K562 (cell line): ENCODE measurements around the gene ACADVL. TPM values are rescaled to one million over a fixed set of nuclear protein-coding genes. Genes with fewer than 3 reads are reported as not detected.

Source experiments
- ATAC-seq: fragments of 200-7000 bp; cut with Tn5 transposase; 3 replicates; pipeline ENCODE4 v1.9.1; 2020; ENCODE audit warnings: moderate library complexity
- BruUV-seq: library from RNA; stranded (reverse); fragments of 400-500 nt; replicated peaks from 2 replicates; lab custom pipeline; 2021; lab: Mats Ljungman, UMichigan
- CTCF ChIA-PET: fragments of 300-600 bp; formaldehyde crosslinking; extraction: SDS; loops from one replicate; lab custom pipeline; 2021; ENCODE audit warnings: low intra/inter-chr PET ratio; lab: Yijun Ruan, JAX
- POLR2A ChIA-PET: fragments of 300-600, 350-650 bp; sonication (Branson Sonifier 250); formaldehyde crosslinking; extraction: SDS; loops from one replicate; lab custom pipeline; 2021; ENCODE audit warnings: antibody characterized with exemption, inconsistent platforms; lab: Yijun Ruan, JAX
- DNase-seq, 4 experiments: peaks; one replicate each; pipeline versions ENCODE4 v3.0.0 to v3.0.0-alpha.2; 2011 to 2018; ENCODE audit warnings: low spot score in 3 of 4, mixed read lengths in 3 of 4; ENCODE audit errors: extremely low read depth in 1 of 4
- FAIRE-seq: peaks from 2 replicates; lab custom pipeline; 2011; peaks lifted over from hg19 to GRCh38; lab: Jason Lieb, UNC
- H2AFZ ChIP-seq: 2 replicates; pipeline ENCODE4 v1.6.0; 2011; ENCODE audit warnings: low read depth, low read length, control low read depth, inconsistent platforms
- H3K27ac ChIP-seq: fragments of 200-600 bp; 3 replicates; pipeline ENCODE4 v1.8.0; 2011; ENCODE audit warnings: low read depth, mild to moderate bottlenecking, control low read depth, inconsistent platforms, low read length, moderate library complexity, mixed read lengths; ENCODE audit errors: extremely low read depth
- H3K27me3 ChIP-seq, 2 experiments: fragments of 300-600 bp in 1 of 2; 2 replicates in 1 of 2; 3 replicates in 1 of 2; pipeline versions ENCODE4 v1.6.0 to v1.8.0; 2011; ENCODE audit warnings: inconsistent platforms in 2 of 2, low read length in 2 of 2, mild to moderate bottlenecking in 1 of 2, mixed read lengths in 1 of 2, moderate library complexity in 1 of 2; ENCODE audit not compliant: control insufficient read depth in 2 of 2, insufficient read depth in 2 of 2
- H3K36me3 ChIP-seq: fragments of 300-600 bp; 3 replicates; pipeline ENCODE4 v1.8.0; 2011; ENCODE audit warnings: mild to moderate bottlenecking, low read length, inconsistent platforms; ENCODE audit not compliant: control insufficient read depth, insufficient read depth
- H3K4me1 ChIP-seq, 2 experiments: fragments of 200-600 bp in 1 of 2; replicated peaks in 1 of 2; 2 replicates in 1 of 2; 3 replicates in 1 of 2; pipeline versions ENCODE4 v1.5.1 to v1.8.0; 2011; ENCODE audit warnings: inconsistent platforms in 2 of 2, low read length in 2 of 2, mild to moderate bottlenecking in 1 of 2, mixed read lengths in 1 of 2, moderate library complexity in 1 of 2; ENCODE audit not compliant: control insufficient read depth in 2 of 2, insufficient read depth in 2 of 2
- H3K4me2 ChIP-seq: 2 replicates; pipeline ENCODE4 v1.6.1; 2011; ENCODE audit warnings: low read length, control low read depth, inconsistent platforms, mixed read lengths; ENCODE audit not compliant: insufficient read depth
- H3K4me3 ChIP-seq: fragments of 200-600 bp; sonication (generic), shearing (Covaris generic); 2 replicates; pipeline ENCODE4 v1.5.1; 2016; ENCODE audit warnings: control low read depth, inconsistent platforms
- H3K79me2 ChIP-seq: fragments of 200-600 bp; 3 replicates; pipeline ENCODE4 v1.8.0; 2011; ENCODE audit warnings: low read length, inconsistent platforms; ENCODE audit not compliant: control insufficient read depth, insufficient read depth
- H3K9ac ChIP-seq, 2 experiments: 2 replicates each; pipeline versions ENCODE4 v1.6.0 to v1.6.1; 2011; ENCODE audit warnings: low read depth in 2 of 2, low read length in 2 of 2, control low read depth in 1 of 2, inconsistent platforms in 1 of 2, mild to moderate bottlenecking in 1 of 2, mixed read lengths in 1 of 2; ENCODE audit not compliant: insufficient read depth in 1 of 2
- H3K9me1 ChIP-seq: one replicate; pipeline ENCODE4 v1.6.0; 2011; ENCODE audit warnings: inconsistent platforms, mild to moderate bottlenecking, low read length, moderate library complexity; ENCODE audit not compliant: control insufficient read depth, insufficient read depth
- H3K9me3 ChIP-seq: replicated peaks from 2 replicates; pipeline ENCODE4 v1.5.1; 2011; ENCODE audit warnings: low read depth, low read length, inconsistent platforms; ENCODE audit not compliant: control insufficient read depth, insufficient read depth
- H4K20me1 ChIP-seq: replicated peaks from 2 replicates; pipeline ENCODE4 v1.6.1; 2011; ENCODE audit warnings: low read length, inconsistent platforms, mixed read lengths; ENCODE audit not compliant: control insufficient read depth, insufficient read depth
- AFF1 ChIP-seq, 2 experiments: fragments of 450-650 bp; IDR thresholded peaks; 2 replicates each; pipeline ENCODE4 v1.6.1; 2018; ENCODE audit warnings: mild to moderate bottlenecking in 2 of 2, low read depth in 1 of 2; ENCODE audit not compliant: partially characterized antibody in 2 of 2
- E2F8 ChIP-seq: fragments of 450-650 bp; IDR thresholded peaks from 2 replicates; pipeline ENCODE4 v1.7.1; 2018; ENCODE audit warnings: mild to moderate bottlenecking, low read depth; ENCODE audit not compliant: partially characterized antibody
- ILF3 ChIP-seq: fragments of 450-650 bp; IDR thresholded peaks from 2 replicates; pipeline ENCODE4 v1.6.1; 2018; ENCODE audit warnings: antibody characterized with exemption, mild to moderate bottlenecking, moderate library complexity, borderline replicate concordance
- MXD1 ChIP-seq: fragments of 250-450 bp; sonication (Bioruptor Pico); IDR thresholded peaks from 2 replicates; pipeline ENCODE4 v1.8.0; 2021; ENCODE audit warnings: borderline replicate concordance, mild to moderate bottlenecking, moderate library complexity; ENCODE audit not compliant: poor library complexity, severe bottlenecking
- RB1 ChIP-seq: fragments of 450-650 bp; IDR thresholded peaks from 2 replicates; pipeline ENCODE4 v1.6.1; 2017; ENCODE audit warnings: low read depth, mild to moderate bottlenecking
- RBFOX2 ChIP-seq: fragments of 200-400 bp; formaldehyde crosslinking; IDR thresholded peaks from 2 replicates; pipeline ENCODE4 v1.6.1; 2017; ENCODE audit warnings: low read depth, mild to moderate bottlenecking, low read length, moderate library complexity
- SMAD4 ChIP-seq: fragments of 250-450 bp; sonication (Bioruptor Pico); conservative IDR thresholded peaks from 2 replicates; pipeline ENCODE4 v1.8.0; 2021; ENCODE audit warnings: inconsistent platforms, mild to moderate bottlenecking, moderate library complexity
- TBP ChIP-seq: optimal IDR thresholded peaks from 2 replicates; pipeline ENCODE3; 2011; ENCODE audit warnings: low read depth, low read length, improper control_type of control experiment
- ZNF561 ChIP-seq: fragments of 450-650 bp; formaldehyde crosslinking; conservative IDR thresholded peaks from 2 replicates; pipeline ENCODE4 v1.4.0; 2020; ENCODE audit warnings: mild to moderate bottlenecking, moderate library complexity
- WGBS: fragments of 100-300 bp; shearing (Covaris generic); methylation state at CpG from one replicate; pipeline ENCODE4 v1.1.6; 2016; ENCODE audit warnings: low coverage, mixed read lengths; ENCODE audit not compliant: insufficient coverage; ENCODE audit errors: missing lambda C conversion rate; 5-methylcytosine and 5-hydroxymethylcytosine counted together
- in situ Hi-C: fragments of 300-500 bp; cut with MboI; formaldehyde crosslinking; loops from 4 replicates; pipeline ENCODE4 v1.15.0; 2018; ENCODE audit warnings: inconsistent platforms, mixed read lengths
- intact Hi-C: fragments of 100-400 bp; cut with micrococcal nuclease; formaldehyde crosslinking; loops from 2 replicates; pipeline ENCODE4 v1.14.2; 2022
- polyA plus RNA-seq, 8 experiments: library from polyadenylated mRNA; depleted of rRNA in 4 of 8; stranded (reverse) in 5 of 8; unstranded in 3 of 8; fragments of >200 nt; fragmentation: Nextera tagmentation in 2 of 8; fragmentation: Illumina TruSeq in 1 of 8; extraction: Ambion mirVana in 2 of 8; extraction: Trizol in 1 of 8; gene quantifications; 2 replicates each; pipeline versions ENCODE4 v1.2.1 to v1.2.3, GENCODE V29; 2011 to 2014; ENCODE audit warnings: inconsistent platforms in 1 of 8, missing spikeins in 1 of 8
- total RNA-seq, 7 experiments: library from RNA; depleted of rRNA in 6 of 7; stranded (reverse); fragments of >200 nt in 6 of 7; fragmentation: Illumina TruSeq in 2 of 7; extraction: Trizol in 2 of 7; gene quantifications; 2 replicates each; pipeline versions ENCODE4 v1.2.1 to v1.2.3, GENCODE V29; 2011 to 2021; ENCODE audit warnings: low replicate concordance in 1 of 7

Gene ACADVL
- total and polyA plus RNA-seq, 9 of the 15 experiments (the other 6 are each of a cell fraction or from before 2014, with no cell fraction given): 25.5 to 449 (median 214) TPM

GRCh38 chr17:7250695-7251627, 31.2 kb downstream of the ACADVL start (continued):
- no peak for TF ChIP-seq RBFOX2
- no peak for TF ChIP-seq ILF3

- ChIA-PET POLR2A (interaction anchor here (0.5 to 1.7 kb wide), 5 partner anchors 8 to 199 kb away, joined by 3 to 16 read pairs (median 3); partner anchors contain the start of genes GABARAP and PHF23), CTCF (interaction anchor here (0.6 kb wide), 1 partner anchor 55 kb away, joined by 3 read pairs; the partner anchor contains the start of gene EIF5A)
- no peaks in the 10 kb centered on the region for H3K9me3 ChIP-seq
- H3K79me2 ChIP-seq: peaks cover 61% of the 10 kb centered on the region
- peak within 1 kb of the TSS; percentile 96 for H3K27ac ChIP-seq
- BruUV-seq: no TSS peak
- peaks cover 48% of the 10 kb centered on the region for H3K36me3 ChIP-seq
- intact Hi-C loops: loop anchor here (2.0 kb wide), 1 partner anchor 13 kb away; the partner anchor contains the start of gene PHF23
- peak within 1 kb of the TSS; percentile 97 to 98 for H3K9ac ChIP-seq
- H4K20me1 ChIP-seq: no peaks in the 10 kb centered on the region
- H3K4me3 ChIP-seq: peak within 1 kb of the TSS; percentile 95
- peak within 1 kb of the TSS; percentile 96 for H2AFZ ChIP-seq
- DNase-seq (peak; percentile 73 to 97 (median 88)), FAIRE-seq (peak; percentile 100), ATAC-seq (peak; percentile 96)
- H3K4me1 ChIP-seq: peaks cover 13 to 19% of the 10 kb centered on the region in 2 experiments; a peak in 4 of 5 replicates
- H3K27me3 ChIP-seq: no peaks in the 10 kb centered on the region
- no peaks in the 10 kb centered on the region for H3K9me1 ChIP-seq
- H3K4me2 ChIP-seq: peak within 1 kb of the TSS; percentile 98
- under 1% methylated on average over 17 of the region's 41 CpGs for WGBS
- in situ Hi-C loops: no loop called here
- peak; percentile 60 for TF ChIP-seq E2F8
- TF ChIP-seq MXD1: no peak
- TF ChIP-seq ZNF561 (CRISPR knock-in tag): no peak
- TF ChIP-seq AFF1 (IDR thresholded peaks at IDR 0.05; ENCODE audit: low read depth in 1 of 2, partially characterized antibody in 2 of 2): peak in 1 of 2 experiments; percentile 18
- peak; percentile 40 for TF ChIP-seq TBP
- TF ChIP-seq SMAD4 (CRISPR knock-in tag): no peak
- peak; percentile 9; the same call in 1 of the 2 replicates for TF ChIP-seq RB1
Observed at GRCh38 chr17:7251661-7252175, 32.0 kb downstream of the ACADVL start, which contains the start of gene CTDNEP1. Gene CTDNEP1 (minus strand): TSS chr17:7251734. CDS start chr17:7251296, 438 bp downstream.
